HT-29 (cell line): ENCODE data around the gene ELL. TPM values are rescaled to one million over a fixed set of nuclear protein-coding genes. Genes with fewer than 3 reads are reported as not detected.
A peak's percentile ranks its signal among the peaks of the same experiment; 100 is the strongest.
"Not testable (repeated sequence)": the region's sequence is repeated elsewhere in the genome, so short reads cannot be mapped to it uniquely, and the experiment has no call there.

Experiments
- DNase-seq: peaks from one replicate; pipeline ENCODE4 v3.0.0-alpha.2; 2015; ENCODE audit warnings: low spot score
- total RNA-seq: library from RNA; depleted of rRNA; stranded (reverse); fragments of >200 nt; shearing (Covaris generic); gene quantifications from 2 replicates; pipeline ENCODE4 v1.2.3, GENCODE V29; 2014

The ELL gene
- total RNA-seq, 1 experiment from 2014 or later: 20.7 TPM

GRCh38 chr19:18532168-18532890 is 10.5 kb upstream of the ELL start:
- DNase-seq: no peak

- no peak for DNase-seq
These were observed 9.6 kb upstream of the ELL start for GRCh38 chr19:18531485-18531884.

GRCh38 chr19:18529782-18530181 is 7.9 kb upstream of the ELL start:
- DNase-seq: no peak

GRCh38 chr19:18526316-18526715 is 4.4 kb upstream of the ELL start:
- DNase-seq: no peak

- DNase-seq: no peak
These were observed 2.0 kb upstream of the ELL start for GRCh38 chr19:18523841-18524240.

- not testable (repeated sequence) for DNase-seq
These were observed 1.1 kb upstream of the ELL start for GRCh38 chr19:18522862-18523440.

GRCh38 chr19:18522124-18522861 is 423 bp upstream of the ELL start:
- DNase-seq: peak; percentile 98

- peak; percentile 19 for DNase-seq
These were observed 800 bp downstream of the ELL start for GRCh38 chr19:18520848-18521691.

- DNase-seq: peak; percentile 83
These were observed 1.7 kb downstream of the ELL start for GRCh38 chr19:18519962-18520847.

GRCh38 chr19:18518639-18519038 is 3.2 kb downstream of the ELL start:
- DNase-seq: no peak

- no peak for DNase-seq
These were observed 4.3 kb downstream of the ELL start for GRCh38 chr19:18517606-18518005.

GRCh38 chr19:18515959-18516358 is 5.9 kb downstream of the ELL start:
- DNase-seq: no peak

- DNase-seq: peak; percentile 81
These were observed 6.8 kb downstream of the ELL start for GRCh38 chr19:18514800-18515682.

GRCh38 chr19:18513868-18514267 is 8.0 kb downstream of the ELL start:
- no peak for DNase-seq

- no peak for DNase-seq
These were observed 11.7 kb downstream of the ELL start for GRCh38 chr19:18510216-18510615.

- no peak for DNase-seq
These were observed 13.3 kb downstream of the ELL start for GRCh38 chr19:18508585-18508984.

- no peak for DNase-seq
These were observed 14.0 kb downstream of the ELL start for GRCh38 chr19:18507727-18508440.

- DNase-seq: no peak
These were observed 14.7 kb downstream of the ELL start for GRCh38 chr19:18507021-18507726.
